MM.1S (cell line): ENCODE measurements around the gene GRN.

Experiments used
- EZH2 ChIP-seq: fragments of 300-600 bp; sonication (generic); optimal IDR thresholded peaks from 2 replicates; pipeline ENCODE3; 2017; ENCODE audit warnings: low read depth, mild to moderate bottlenecking, antibody characterized with exemption, low read length, mixed read lengths
- EZH2phosphoT487 ChIP-seq: fragments of 300-600 bp; sonication (generic); IDR thresholded peaks from 2 replicates; pipeline ENCODE4 v1.6.1; 2018; ENCODE audit warnings: antibody characterized with exemption, low read length
- TF ChIP-seq, protein P1 (sequence below): fragments of 300-600 bp; sonication (generic); IDR thresholded peaks from 2 replicates; pipeline ENCODE4 v1.5.1; 2016; ENCODE audit warnings: antibody characterized with exemption, low read length, mixed read lengths

DNA sequence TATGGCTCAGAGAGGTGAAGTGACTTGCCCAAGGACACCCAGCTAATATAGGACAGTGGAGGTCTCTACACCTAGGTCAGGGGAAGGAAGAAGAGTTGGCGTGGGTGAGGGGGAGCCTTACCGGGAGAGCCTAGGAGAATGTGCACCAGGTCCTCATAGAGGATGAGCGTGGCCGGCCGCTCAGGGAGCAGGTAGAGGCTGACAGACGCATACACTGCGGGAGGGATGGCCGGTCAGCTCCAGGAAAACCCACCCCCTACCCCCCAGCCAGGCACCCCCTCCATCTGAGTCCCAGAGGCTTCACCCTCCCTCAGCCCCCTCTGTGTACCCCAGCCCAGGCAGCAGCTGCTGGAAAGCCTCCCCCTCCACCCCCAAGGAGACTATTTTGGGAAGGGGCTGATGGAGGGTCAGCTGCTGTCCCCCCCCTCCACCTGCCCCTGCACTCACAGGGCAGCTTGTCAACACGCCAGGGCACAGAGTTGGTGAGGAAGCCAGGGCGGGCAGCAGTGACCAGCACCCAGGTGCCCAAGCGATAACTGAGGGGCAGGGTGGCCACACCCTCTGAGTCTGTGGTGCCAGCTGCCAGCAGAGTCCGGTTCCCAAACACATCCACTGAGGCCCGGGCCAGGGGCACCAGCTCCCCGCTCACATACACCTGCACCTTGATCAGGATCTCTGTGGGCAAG lies 14.5 kb downstream of the GRN start:
- TF ChIP-seq, protein P1, sequence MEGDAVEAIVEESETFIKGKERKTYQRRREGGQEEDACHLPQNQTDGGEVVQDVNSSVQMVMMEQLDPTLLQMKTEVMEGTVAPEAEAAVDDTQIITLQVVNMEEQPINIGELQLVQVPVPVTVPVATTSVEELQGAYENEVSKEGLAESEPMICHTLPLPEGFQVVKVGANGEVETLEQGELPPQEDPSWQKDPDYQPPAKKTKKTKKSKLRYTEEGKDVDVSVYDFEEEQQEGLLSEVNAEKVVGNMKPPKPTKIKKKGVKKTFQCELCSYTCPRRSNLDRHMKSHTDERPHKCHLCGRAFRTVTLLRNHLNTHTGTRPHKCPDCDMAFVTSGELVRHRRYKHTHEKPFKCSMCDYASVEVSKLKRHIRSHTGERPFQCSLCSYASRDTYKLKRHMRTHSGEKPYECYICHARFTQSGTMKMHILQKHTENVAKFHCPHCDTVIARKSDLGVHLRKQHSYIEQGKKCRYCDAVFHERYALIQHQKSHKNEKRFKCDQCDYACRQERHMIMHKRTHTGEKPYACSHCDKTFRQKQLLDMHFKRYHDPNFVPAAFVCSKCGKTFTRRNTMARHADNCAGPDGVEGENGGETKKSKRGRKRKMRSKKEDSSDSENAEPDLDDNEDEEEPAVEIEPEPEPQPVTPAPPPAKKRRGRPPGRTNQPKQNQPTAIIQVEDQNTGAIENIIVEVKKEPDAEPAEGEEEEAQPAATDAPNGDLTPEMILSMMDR = no peak
- TF ChIP-seq EZH2 = no peak
- TF ChIP-seq EZH2phosphoT487 = no peak
